Endothelial cell of umbilical vein (primary cell): ENCODE data around the gene GNMT.

Experiments
- EZH2 ChIP-seq: IDR thresholded peaks from 2 replicates; pipeline ENCODE4 v1.6.1; 2012; ENCODE audit warnings: borderline replicate concordance, low read depth, mild to moderate bottlenecking, moderate library complexity, low read length, inconsistent platforms; ENCODE audit not compliant: severe bottlenecking
- FOS ChIP-seq: IDR thresholded peaks from 2 replicates; pipeline ENCODE4 v1.6.1; 2011; ENCODE audit warnings: mild to moderate bottlenecking, low read length, moderate library complexity, borderline replicate concordance; ENCODE audit not compliant: insufficient read depth
- GATA2 ChIP-seq: IDR thresholded peaks from 2 replicates; pipeline ENCODE4 v1.7.0; 2011; ENCODE audit warnings: low read depth, mild to moderate bottlenecking, moderate library complexity, mixed read lengths, low read length; ENCODE audit not compliant: insufficient read length, insufficient read depth
- JUN ChIP-seq: IDR thresholded peaks from 2 replicates; pipeline ENCODE4 v1.6.1; 2011; ENCODE audit warnings: borderline replicate concordance, low read depth; ENCODE audit not compliant: insufficient read length, insufficient read depth
- MYC ChIP-seq: IDR thresholded peaks from one replicate; pipeline ENCODE4 v1.6.1; 2011; ENCODE audit warnings: mild to moderate bottlenecking, low read depth, low read length
- POLR2A ChIP-seq: IDR thresholded peaks from 2 replicates; pipeline ENCODE4 v1.6.1; 2012; ENCODE audit warnings: low read depth, mild to moderate bottlenecking, control low read depth, low read length
- POLR2AphosphoS5 ChIP-seq: IDR thresholded peaks from 2 replicates; pipeline ENCODE4 v1.6.1; 2012; ENCODE audit warnings: low read depth, mild to moderate bottlenecking, control low read depth, low read length, moderate library complexity; ENCODE audit not compliant: insufficient read depth
- TF ChIP-seq, protein P1 (sequence below), 2 donors: IDR thresholded peaks; 1 replicate in 1 of 2; 2 replicates in 1 of 2; pipeline ENCODE4 v1.5.1; 2011; ENCODE audit warnings: low read length in 2 of 2, mild to moderate bottlenecking in 2 of 2, moderate library complexity in 2 of 2, control low read depth in 1 of 2, inconsistent platforms in 1 of 2, low read depth in 1 of 2; ENCODE audit not compliant: insufficient read depth in 1 of 2; ENCODE audit errors: extremely low read depth in 1 of 2
- TF ChIP-seq, protein P2 (sequence below): IDR thresholded peaks from 2 replicates; pipeline ENCODE4 v1.6.1; 2011; ENCODE audit not compliant: insufficient read depth, insufficient read length

DNA sequence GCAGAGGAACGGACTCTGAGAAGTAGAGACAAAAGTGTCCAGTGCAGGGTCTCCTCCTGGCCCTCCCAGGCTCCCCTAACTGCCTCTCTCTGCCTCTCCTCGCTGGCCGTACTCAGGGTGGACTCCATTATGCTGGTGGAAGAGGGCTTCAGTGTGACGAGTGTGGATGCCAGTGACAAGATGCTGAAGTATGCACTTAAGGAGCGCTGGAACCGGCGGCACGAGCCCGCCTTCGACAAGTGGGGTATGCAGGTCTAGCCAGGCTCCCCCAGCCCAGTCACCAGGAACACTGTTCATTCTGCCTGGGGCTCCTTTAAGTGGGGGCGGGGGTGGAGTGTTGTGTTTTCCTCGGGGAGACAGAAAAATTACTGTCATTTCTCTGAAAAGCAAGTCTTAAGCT is 1.5 kb downstream of the GNMT start:
- no peak for TF ChIP-seq EZH2
- TF ChIP-seq, protein P1, sequence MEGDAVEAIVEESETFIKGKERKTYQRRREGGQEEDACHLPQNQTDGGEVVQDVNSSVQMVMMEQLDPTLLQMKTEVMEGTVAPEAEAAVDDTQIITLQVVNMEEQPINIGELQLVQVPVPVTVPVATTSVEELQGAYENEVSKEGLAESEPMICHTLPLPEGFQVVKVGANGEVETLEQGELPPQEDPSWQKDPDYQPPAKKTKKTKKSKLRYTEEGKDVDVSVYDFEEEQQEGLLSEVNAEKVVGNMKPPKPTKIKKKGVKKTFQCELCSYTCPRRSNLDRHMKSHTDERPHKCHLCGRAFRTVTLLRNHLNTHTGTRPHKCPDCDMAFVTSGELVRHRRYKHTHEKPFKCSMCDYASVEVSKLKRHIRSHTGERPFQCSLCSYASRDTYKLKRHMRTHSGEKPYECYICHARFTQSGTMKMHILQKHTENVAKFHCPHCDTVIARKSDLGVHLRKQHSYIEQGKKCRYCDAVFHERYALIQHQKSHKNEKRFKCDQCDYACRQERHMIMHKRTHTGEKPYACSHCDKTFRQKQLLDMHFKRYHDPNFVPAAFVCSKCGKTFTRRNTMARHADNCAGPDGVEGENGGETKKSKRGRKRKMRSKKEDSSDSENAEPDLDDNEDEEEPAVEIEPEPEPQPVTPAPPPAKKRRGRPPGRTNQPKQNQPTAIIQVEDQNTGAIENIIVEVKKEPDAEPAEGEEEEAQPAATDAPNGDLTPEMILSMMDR (IDR thresholded peaks at IDR 0.05; ENCODE audit: extremely low read depth in 1 of 2, insufficient read depth in 1 of 2, low read depth in 1 of 2, low read length in 2 of 2): no peak
- TF ChIP-seq POLR2A: no peak
- TF ChIP-seq JUN: no peak
- TF ChIP-seq POLR2AphosphoS5: no peak
- TF ChIP-seq GATA2: no peak
- TF ChIP-seq MYC: no peak
- TF ChIP-seq, protein P2, sequence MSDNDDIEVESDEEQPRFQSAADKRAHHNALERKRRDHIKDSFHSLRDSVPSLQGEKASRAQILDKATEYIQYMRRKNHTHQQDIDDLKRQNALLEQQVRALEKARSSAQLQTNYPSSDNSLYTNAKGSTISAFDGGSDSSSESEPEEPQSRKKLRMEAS: no peak
- no peak for TF ChIP-seq FOS
